GM12872 (cell line): ENCODE data around the gene ITGB5.

ENCODE experiments used
- CTCF ChIP-seq: IDR thresholded peaks from 3 replicates; pipeline ENCODE4 v1.5.1; 2011; ENCODE audit warnings: low read depth, mild to moderate bottlenecking, low read length, moderate library complexity; ENCODE audit not compliant: insufficient read depth

The ITGB5 gene

GRCh38 chr3:124815781-124816180 is 71.4 kb downstream of the ITGB5 start:
- no peak for TF ChIP-seq CTCF

GRCh38 chr3:124814620-124815421 is 72.3 kb downstream of the ITGB5 start:
- TF ChIP-seq CTCF = no peak

- no peak for TF ChIP-seq CTCF
Observed at GRCh38 chr3:124813541-124813940, 73.6 kb downstream of the ITGB5 start.

GRCh38 chr3:124812291-124813265 is 74.6 kb downstream of the ITGB5 start:
- TF ChIP-seq CTCF = no peak

- no peak for TF ChIP-seq CTCF
Observed at GRCh38 chr3:124811436-124811835, 75.7 kb downstream of the ITGB5 start.

- TF ChIP-seq CTCF = no peak
Observed at GRCh38 chr3:124810970-124811369, 76.2 kb downstream of the ITGB5 start.

- TF ChIP-seq CTCF = no peak
Observed at GRCh38 chr3:124809039-124809438, 78.1 kb downstream of the ITGB5 start.
